Activated naive CD4-positive, alpha-beta T cell treated with anti-CD3 and anti-CD28 coated beads, Interleukin-2, amount 10 ng/mL, durations not matched to agents 7 days and 5 days (primary cell): ENCODE data around the gene DENND1A.

ENCODE experiments used
- CTCF ChIA-PET: fragments of 350-600 bp; sonication (Branson Sonifier 250); formaldehyde crosslinking; loops from one replicate; lab custom pipeline; 2021; ENCODE audit warnings: antibody characterized with exemption; lab: Charles Lee
- DNase-seq: peaks from one replicate; pipeline ENCODE4 v3.0.0-alpha.2; 2020
- H3K27ac Mint-ChIP-seq: one replicate; pipeline ENCODE4 v1.8.0; 2021; ENCODE audit warnings: mild to moderate bottlenecking, moderate library complexity, mixed read lengths
- H3K27me3 Mint-ChIP-seq: one replicate; pipeline ENCODE4 v1.8.0; 2021; ENCODE audit warnings: mild to moderate bottlenecking, mixed read lengths
- H3K36me3 Mint-ChIP-seq: one replicate; pipeline ENCODE4 v1.8.0; 2021; ENCODE audit warnings: mixed read lengths
- H3K4me1 Mint-ChIP-seq: one replicate; pipeline ENCODE4 v1.8.0; 2021; ENCODE audit warnings: mixed read lengths
- H3K4me3 Mint-ChIP-seq: one replicate; pipeline ENCODE4 v1.8.0; 2021; ENCODE audit warnings: mild to moderate bottlenecking, moderate library complexity, mixed read lengths
- H3K9me3 Mint-ChIP-seq: one replicate; pipeline ENCODE4 v1.8.0; 2021; ENCODE audit warnings: mixed read lengths

DENND1A gene

DNA sequence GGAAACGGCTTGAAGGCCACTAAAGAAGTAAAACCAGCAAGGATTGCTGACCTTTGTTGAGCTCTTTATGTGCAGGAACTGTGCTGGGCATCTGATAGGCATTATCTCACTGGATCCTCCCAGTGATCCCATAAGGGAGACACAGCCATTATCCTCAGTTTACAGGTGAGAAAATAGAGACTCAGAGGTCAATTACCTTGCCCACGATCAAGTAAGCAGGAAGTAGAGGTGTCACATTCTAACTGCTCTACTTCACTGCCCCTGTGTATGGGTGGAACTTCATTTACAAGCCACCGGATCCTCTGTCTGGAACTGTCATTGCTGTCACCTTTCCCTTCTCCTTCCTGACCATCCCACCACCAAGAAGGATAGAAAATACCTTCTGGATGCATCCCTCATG lies 325.1 kb downstream of the DENND1A start:
- H3K4me1 Mint-ChIP-seq: no peaks in the 10 kb centered on the region
- H3K27me3 Mint-ChIP-seq: no peaks in the 10 kb centered on the region
- H3K36me3 Mint-ChIP-seq: no peaks in the 10 kb centered on the region
- no peak overlapping the region for H3K27ac Mint-ChIP-seq
- H3K4me3 Mint-ChIP-seq: no peak overlapping the region
- H3K9me3 Mint-ChIP-seq: no peaks in the 10 kb centered on the region
- CTCF ChIA-PET: no interaction called here
- no peak for DNase-seq

- Mint-ChIP-seq H3K27ac (no peak overlapping the region), H3K36me3 (no peaks in the 10 kb centered on the region), H3K4me1 (no peaks in the 10 kb centered on the region), H3K9me3 (no peaks in the 10 kb centered on the region), H3K27me3 (no peaks in the 10 kb centered on the region), H3K4me3 (no peak overlapping the region)
- CTCF ChIA-PET: no interaction called here
- DNase-seq: no peak
Measured at GRCh38 chr9:123601828-123602227, 328.1 kb downstream of the DENND1A start.

- Mint-ChIP-seq H3K27me3 (no peaks in the 10 kb centered on the region), H3K36me3 (no peaks in the 10 kb centered on the region), H3K4me1 (no peaks in the 10 kb centered on the region), H3K4me3 (no peak overlapping the region), H3K9me3 (no peaks in the 10 kb centered on the region), H3K27ac (no peak overlapping the region)
- DNase-seq: no peak
- CTCF ChIA-PET: no interaction called here
Measured at GRCh38 chr9:123599781-123600180, 330.1 kb downstream of the DENND1A start.

- no peak overlapping the region for H3K4me3 Mint-ChIP-seq
- CTCF ChIA-PET: no interaction called here
- H3K27ac Mint-ChIP-seq: no peak overlapping the region
Measured at GRCh38 chr9:123597876-123598556, 331.9 kb downstream of the DENND1A start.

DNA sequence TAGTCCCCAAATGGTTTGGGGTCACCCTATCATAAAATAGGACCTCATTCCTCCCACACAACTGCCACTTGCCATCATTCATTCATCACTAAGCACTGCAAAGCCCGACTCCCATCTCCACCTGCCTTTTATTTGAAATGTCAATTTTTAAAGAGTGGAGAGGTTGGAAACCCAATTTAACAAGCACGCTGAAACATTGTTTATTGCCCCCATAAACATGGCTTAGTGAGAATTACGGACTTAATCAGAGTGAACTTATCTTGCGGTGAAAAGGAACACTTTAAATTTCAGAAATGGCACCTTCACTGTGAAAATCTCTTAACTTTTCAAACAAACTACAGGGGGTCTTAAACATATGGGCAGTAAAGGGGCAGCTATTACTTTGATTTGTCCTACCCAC lies 332.9 kb downstream of the DENND1A start:
- no peaks in the 10 kb centered on the region for H3K27me3 Mint-ChIP-seq
- CTCF ChIA-PET: no interaction called here
- no peaks in the 10 kb centered on the region for H3K9me3 Mint-ChIP-seq
- H3K27ac Mint-ChIP-seq: no peak overlapping the region
- no peak for DNase-seq
- H3K4me1 Mint-ChIP-seq: no peaks in the 10 kb centered on the region
- no peak overlapping the region for H3K4me3 Mint-ChIP-seq
- no peaks in the 10 kb centered on the region for H3K36me3 Mint-ChIP-seq

More at GRCh38 chr9:123597876-123598556, 331.9 kb downstream of the DENND1A start:
- H3K9me3 Mint-ChIP-seq: no peaks in the 10 kb centered on the region
- no peaks in the 10 kb centered on the region for H3K4me1 Mint-ChIP-seq
- DNase-seq: no peak
- no peaks in the 10 kb centered on the region for H3K27me3 Mint-ChIP-seq
- H3K36me3 Mint-ChIP-seq: no peaks in the 10 kb centered on the region

DNA sequence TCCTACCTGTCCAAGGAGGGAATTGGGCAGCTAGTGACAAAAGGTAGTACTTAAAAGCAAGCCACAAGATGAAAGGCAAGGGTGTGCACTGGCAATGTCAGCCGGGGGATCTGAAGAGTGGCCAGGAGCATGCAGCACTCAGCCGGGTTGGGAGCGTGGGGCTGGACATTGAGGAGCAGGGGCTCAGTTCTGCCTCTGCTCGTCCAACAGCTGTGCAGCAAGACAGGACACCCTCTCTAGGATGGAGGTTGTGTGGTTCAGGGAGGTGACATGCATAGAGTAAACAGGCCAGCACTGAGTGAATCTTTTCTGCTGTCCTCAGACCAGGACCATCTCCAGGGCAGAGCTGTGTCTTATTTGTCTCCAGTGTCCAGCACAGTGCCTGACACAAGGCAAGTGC lies 338.6 kb downstream of the DENND1A start:
- Mint-ChIP-seq H3K27me3 (no peaks in the 10 kb centered on the region), H3K4me1 (no peaks in the 10 kb centered on the region), H3K4me3 (no peak overlapping the region), H3K27ac (no peak overlapping the region), H3K9me3 (peaks cover 12% of the 10 kb centered on the region), H3K36me3 (no peaks in the 10 kb centered on the region)
- CTCF ChIA-PET: interaction anchor here (0.5 kb wide), 1 partner anchor 1551 kb away, joined by 3 read pairs; no protein-coding TSS in a partner anchor
- no peak for DNase-seq

GRCh38 chr9:123590499-123590898 lies 339.4 kb downstream of the DENND1A start:
- Mint-ChIP-seq H3K27me3 (no peaks in the 10 kb centered on the region), H3K9me3 (peaks cover 14% of the 10 kb centered on the region), H3K27ac (no peak overlapping the region), H3K4me3 (no peak overlapping the region), H3K4me1 (no peaks in the 10 kb centered on the region), H3K36me3 (no peaks in the 10 kb centered on the region)
- DNase-seq: no peak
- CTCF ChIA-PET: interaction anchor here (0.5 kb wide), 1 partner anchor 1550 kb away, joined by 3 read pairs; no protein-coding TSS in a partner anchor

- CTCF ChIA-PET: interaction anchor here (0.7 kb wide), 1 partner anchor 156 kb away, joined by 3 read pairs; no protein-coding TSS in a partner anchor
- Mint-ChIP-seq H3K9me3 (peaks cover 14% of the 10 kb centered on the region), H3K27me3 (no peaks in the 10 kb centered on the region), H3K4me1 (no peaks in the 10 kb centered on the region), H3K36me3 (no peaks in the 10 kb centered on the region), H3K27ac (no peak overlapping the region), H3K4me3 (no peak overlapping the region)
- no peak for DNase-seq
Measured at GRCh38 chr9:123589361-123590239, 340.3 kb downstream of the DENND1A start.

DNA sequence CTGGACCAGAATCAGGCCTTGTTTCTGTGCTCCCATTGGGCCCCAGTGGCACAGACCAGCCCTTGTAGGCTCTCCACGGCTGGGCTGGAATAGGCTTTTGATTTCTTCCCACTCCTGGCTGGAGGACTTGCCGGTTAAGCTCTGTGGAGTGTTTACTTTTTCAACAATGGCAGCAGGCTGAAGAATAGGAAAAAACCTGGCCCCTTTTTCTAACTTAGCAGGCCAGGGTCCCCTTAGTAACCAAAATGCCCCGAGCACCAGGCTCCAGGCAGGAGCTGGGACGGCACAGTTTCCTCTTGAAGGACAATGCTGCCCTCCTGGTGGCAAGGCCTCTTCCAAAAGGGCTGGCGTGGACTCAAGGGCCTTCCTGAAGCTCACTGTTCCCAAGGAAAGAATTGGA lies 343.7 kb downstream of the DENND1A start:
- no peak for DNase-seq
- peaks cover 11% of the 10 kb centered on the region for H3K36me3 Mint-ChIP-seq
- peaks cover 14% of the 10 kb centered on the region for H3K9me3 Mint-ChIP-seq
- no peak overlapping the region for H3K27ac Mint-ChIP-seq
- H3K27me3 Mint-ChIP-seq: no peaks in the 10 kb centered on the region
- H3K4me1 Mint-ChIP-seq: no peaks in the 10 kb centered on the region
- CTCF ChIA-PET: no interaction called here
- H3K4me3 Mint-ChIP-seq: no peak overlapping the region

DNA sequence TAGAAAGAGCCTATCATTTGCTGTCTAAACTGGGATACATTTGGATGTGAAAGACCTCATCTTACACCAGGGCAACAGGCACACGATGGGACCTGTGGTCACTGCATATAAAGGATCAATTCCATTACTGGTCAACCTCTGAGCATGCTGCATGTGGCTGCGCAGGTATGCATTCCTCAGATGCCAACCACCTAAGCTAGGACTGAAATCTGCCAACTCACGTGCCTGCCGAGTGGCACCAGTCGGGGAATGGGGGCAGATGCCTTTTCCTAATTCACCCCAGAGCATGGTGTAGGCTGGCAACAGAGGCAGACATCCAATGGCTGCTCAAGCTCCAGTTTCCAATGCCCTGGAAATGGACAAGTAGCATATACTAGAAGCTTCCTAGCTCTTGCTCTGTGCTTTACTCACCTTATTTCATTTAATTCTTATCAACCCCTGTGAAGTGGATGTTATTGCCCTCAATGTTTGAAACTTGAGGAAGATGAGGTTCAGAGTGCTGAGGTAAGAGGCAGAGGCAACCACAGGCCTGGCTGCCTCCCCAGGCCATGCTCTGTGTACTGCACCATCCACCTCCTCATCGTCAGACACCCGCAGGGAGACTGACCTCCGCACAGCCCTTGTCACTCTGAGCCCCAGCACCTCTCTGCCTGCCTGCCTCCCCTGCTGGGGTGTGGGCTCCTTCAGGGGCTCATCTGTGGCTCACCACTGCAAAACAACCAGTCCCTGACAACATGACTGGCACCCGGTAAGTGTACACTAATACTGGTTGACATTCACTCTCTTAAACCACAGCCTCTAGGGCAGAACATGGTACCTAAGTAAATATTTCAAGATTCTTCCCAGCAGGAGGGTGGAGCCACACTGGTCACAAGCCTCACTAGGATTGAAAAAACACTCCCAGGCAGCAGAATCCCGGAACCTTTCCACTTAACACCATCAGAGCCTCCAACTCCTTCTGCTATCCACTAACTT lies 345.4 kb downstream of the DENND1A start:
- Mint-ChIP-seq H3K27ac (no peak overlapping the region), H3K9me3 (peaks cover 14% of the 10 kb centered on the region), H3K4me3 (no peak overlapping the region), H3K36me3 (peaks cover 15% of the 10 kb centered on the region), H3K4me1 (no peaks in the 10 kb centered on the region), H3K27me3 (no peaks in the 10 kb centered on the region)
- CTCF ChIA-PET: no interaction called here
- no peak for DNase-seq

DNA sequence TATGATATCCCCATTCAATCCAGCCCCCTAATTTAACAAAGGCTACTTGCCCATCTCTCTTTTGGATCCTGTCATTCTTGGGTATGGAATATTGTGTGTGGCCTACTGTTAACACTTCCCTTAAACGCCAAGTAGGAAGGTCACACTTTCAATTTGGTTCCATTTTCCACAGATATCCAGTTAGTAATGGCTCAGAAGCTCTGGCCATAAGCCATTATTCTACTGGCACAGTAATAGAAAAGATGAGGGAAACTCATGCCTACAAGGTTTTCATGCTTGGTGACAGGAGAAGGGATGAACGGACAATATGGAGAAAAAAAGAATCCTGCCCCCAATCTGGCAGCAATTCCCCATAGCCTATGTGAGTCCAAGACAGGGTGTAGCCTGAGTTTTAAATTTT lies 346.3 kb downstream of the DENND1A start:
- Mint-ChIP-seq H3K4me1 (no peaks in the 10 kb centered on the region), H3K4me3 (no peak overlapping the region), H3K27me3 (no peaks in the 10 kb centered on the region), H3K27ac (no peak overlapping the region), H3K9me3 (peaks cover 16% of the 10 kb centered on the region), H3K36me3 (peaks cover 20% of the 10 kb centered on the region)
- DNase-seq: no peak
- CTCF ChIA-PET: no interaction called here

GRCh38 chr9:123571240-123571639 lies 358.7 kb downstream of the DENND1A start:
- peaks cover 7% of the 10 kb centered on the region for H3K9me3 Mint-ChIP-seq
- H3K27me3 Mint-ChIP-seq: no peaks in the 10 kb centered on the region
- H3K4me3 Mint-ChIP-seq: no peak overlapping the region
- no peak overlapping the region for H3K27ac Mint-ChIP-seq
- H3K36me3 Mint-ChIP-seq: peaks cover 9% of the 10 kb centered on the region
- no peaks in the 10 kb centered on the region for H3K4me1 Mint-ChIP-seq
- DNase-seq: no peak
- CTCF ChIA-PET: interaction anchor here (0.6 kb wide), 1 partner anchor 20 kb away, joined by 3 read pairs; no protein-coding TSS in a partner anchor

DNA sequence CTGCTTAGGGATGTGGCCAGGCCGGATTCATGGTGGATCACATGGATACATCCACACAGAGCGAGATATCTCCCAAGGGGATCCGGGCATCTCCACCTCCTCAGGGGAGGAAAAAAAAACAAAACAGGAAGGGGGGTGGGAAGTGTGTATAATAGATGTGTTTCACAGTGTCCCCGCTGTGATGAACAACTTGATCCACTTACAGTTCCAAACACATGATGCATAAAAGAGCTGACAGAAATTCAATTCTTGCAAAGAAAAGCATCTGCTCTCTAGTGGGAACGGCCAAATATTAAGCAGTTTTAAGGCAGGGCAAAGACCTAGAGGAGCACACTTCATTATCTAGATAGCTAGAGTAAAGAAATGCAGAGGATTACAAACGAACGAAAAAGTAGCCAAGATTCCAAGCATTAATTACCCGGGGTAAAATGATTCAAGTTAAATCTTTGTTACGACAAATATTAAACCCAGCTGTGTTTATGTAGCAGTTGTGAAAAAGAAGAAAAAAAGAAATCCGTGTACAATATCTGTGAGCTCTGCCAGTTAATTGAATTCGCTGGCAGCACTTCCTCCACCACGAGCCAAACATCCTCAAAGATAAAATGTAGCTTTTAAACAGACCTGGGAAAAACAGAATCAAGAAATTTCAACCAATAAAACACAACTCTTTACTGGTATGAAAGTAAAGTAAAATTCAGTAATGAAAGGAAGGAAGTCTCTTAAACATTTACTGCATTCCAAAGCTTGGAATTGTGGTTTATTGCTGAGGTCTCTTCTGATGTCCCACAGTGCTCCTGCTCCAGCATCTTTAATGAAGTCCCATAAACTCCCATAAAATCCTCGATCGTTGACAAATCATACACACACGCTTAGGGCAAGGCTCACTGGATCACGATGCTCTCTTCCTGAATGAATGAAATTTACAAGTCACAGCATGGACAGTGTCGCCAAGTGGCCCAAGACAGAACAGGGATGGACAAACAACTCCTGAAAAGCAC lies 360.9 kb downstream of the DENND1A start:
- DNase-seq: no peak
- CTCF ChIA-PET: interaction anchor here (0.7 kb wide), 1 partner anchor 26 kb away, joined by 3 read pairs; no protein-coding TSS in a partner anchor
- H3K9me3 Mint-ChIP-seq: no peaks in the 10 kb centered on the region
- H3K36me3 Mint-ChIP-seq: peaks cover 5% of the 10 kb centered on the region
- H3K4me1 Mint-ChIP-seq: no peaks in the 10 kb centered on the region
- no peak overlapping the region for H3K27ac Mint-ChIP-seq
- no peak overlapping the region for H3K4me3 Mint-ChIP-seq
- no peaks in the 10 kb centered on the region for H3K27me3 Mint-ChIP-seq
